Activated naive CD4-positive, alpha-beta T cell treated with anti-CD3 and anti-CD28 coated beads, Interleukin-2, amount 50 U/mL, for 24 hours (primary cell): ENCODE data around the gene GABPB1.

Experiments
- H3K27ac Mint-ChIP-seq: one replicate; pipeline ENCODE4 v1.8.0; 2021; ENCODE audit warnings: mild to moderate bottlenecking, mixed read lengths
- H3K27me3 Mint-ChIP-seq: one replicate; pipeline ENCODE4 v1.8.0; 2021; ENCODE audit warnings: mixed read lengths
- H3K36me3 Mint-ChIP-seq: one replicate; pipeline ENCODE4 v1.8.0; 2021; ENCODE audit warnings: mixed read lengths
- H3K4me1 Mint-ChIP-seq: one replicate; pipeline ENCODE4 v1.8.0; 2021; ENCODE audit warnings: mixed read lengths
- H3K4me3 Mint-ChIP-seq: one replicate; pipeline ENCODE4 v1.8.0; 2021; ENCODE audit warnings: mild to moderate bottlenecking, mixed read lengths
- H3K9me3 Mint-ChIP-seq: one replicate; pipeline ENCODE4 v1.8.0; 2021; ENCODE audit warnings: mixed read lengths

The GABPB1 gene

GRCh38 chr15:50355980-50356379 lies 982 bp upstream of the GABPB1 start:
- peaks cover 44% of the 10 kb centered on the region for H3K4me1 Mint-ChIP-seq
- H3K36me3 Mint-ChIP-seq = peaks cover 37% of the 10 kb centered on the region
- peak overlapping the region; percentile 100 for H3K27ac Mint-ChIP-seq
- H3K4me3 Mint-ChIP-seq = peak overlapping the region; percentile 98
- H3K27me3 Mint-ChIP-seq = no peaks in the 10 kb centered on the region
- H3K9me3 Mint-ChIP-seq = no peaks in the 10 kb centered on the region

- peaks cover 37% of the 10 kb centered on the region for H3K36me3 Mint-ChIP-seq
- H3K9me3 Mint-ChIP-seq = no peaks in the 10 kb centered on the region
- H3K27ac Mint-ChIP-seq = peak overlapping the region; percentile 100
- peaks cover 45% of the 10 kb centered on the region for H3K4me1 Mint-ChIP-seq
- H3K27me3 Mint-ChIP-seq = no peaks in the 10 kb centered on the region
- H3K4me3 Mint-ChIP-seq = peak overlapping the region; percentile 98
Measured at GRCh38 chr15:50355619-50355905, 564 bp upstream of the GABPB1 start.

- Mint-ChIP-seq H3K27me3 (no peaks in the 10 kb centered on the region), H3K4me1 (peaks cover 54% of the 10 kb centered on the region)
Measured at GRCh38 chr15:50353975-50354837, 792 bp downstream of the GABPB1 start.

GRCh38 chr15:50353251-50353974 lies 1.6 kb downstream of the GABPB1 start:
- Mint-ChIP-seq H3K27me3 (no peaks in the 10 kb centered on the region), H3K4me1 (peaks cover 53% of the 10 kb centered on the region), H3K27ac (peak overlapping the region; percentile 100), H3K9me3 (no peaks in the 10 kb centered on the region), H3K36me3 (peaks cover 32% of the 10 kb centered on the region), H3K4me3 (peak overlapping the region; percentile 98)

More at GRCh38 chr15:50353975-50354837, 792 bp downstream of the GABPB1 start:
- Mint-ChIP-seq H3K9me3 (no peaks in the 10 kb centered on the region), H3K36me3 (peaks cover 35% of the 10 kb centered on the region), H3K4me3 (peak overlapping the region; percentile 98), H3K27ac (peak overlapping the region; percentile 100)

- Mint-ChIP-seq H3K27me3 (no peaks in the 10 kb centered on the region), H3K4me1 (peaks cover 59% of the 10 kb centered on the region), H3K36me3 (peaks cover 22% of the 10 kb centered on the region), H3K4me3 (peak overlapping the region; percentile 98), H3K9me3 (no peaks in the 10 kb centered on the region), H3K27ac (peak overlapping the region; percentile 96)
Measured at GRCh38 chr15:50350621-50351020, 4.4 kb downstream of the GABPB1 start.

- Mint-ChIP-seq H3K27me3 (no peaks in the 10 kb centered on the region), H3K27ac (no peak overlapping the region), H3K9me3 (no peaks in the 10 kb centered on the region), H3K36me3 (peaks cover 15% of the 10 kb centered on the region), H3K4me1 (peaks cover 67% of the 10 kb centered on the region), H3K4me3 (no peak overlapping the region)
Measured at GRCh38 chr15:50345298-50345697, 9.7 kb downstream of the GABPB1 start.

GRCh38 chr15:50344006-50344464 lies 11.0 kb downstream of the GABPB1 start:
- H3K27ac Mint-ChIP-seq = no peak overlapping the region
- H3K4me3 Mint-ChIP-seq = no peak overlapping the region
- no peaks in the 10 kb centered on the region for H3K27me3 Mint-ChIP-seq
- peaks cover 15% of the 10 kb centered on the region for H3K36me3 Mint-ChIP-seq
- no peaks in the 10 kb centered on the region for H3K9me3 Mint-ChIP-seq
- H3K4me1 Mint-ChIP-seq = peaks cover 60% of the 10 kb centered on the region

- Mint-ChIP-seq H3K36me3 (peaks cover 17% of the 10 kb centered on the region), H3K4me1 (peaks cover 50% of the 10 kb centered on the region), H3K27me3 (no peaks in the 10 kb centered on the region), H3K9me3 (no peaks in the 10 kb centered on the region), H3K4me3 (no peak overlapping the region), H3K27ac (no peak overlapping the region)
Measured at GRCh38 chr15:50341616-50342136, 13.3 kb downstream of the GABPB1 start.

GRCh38 chr15:50340416-50340815 lies 14.6 kb downstream of the GABPB1 start:
- Mint-ChIP-seq H3K36me3 (peaks cover 13% of the 10 kb centered on the region), H3K27me3 (no peaks in the 10 kb centered on the region), H3K4me3 (no peak overlapping the region), H3K27ac (no peak overlapping the region), H3K9me3 (no peaks in the 10 kb centered on the region), H3K4me1 (peaks cover 40% of the 10 kb centered on the region)

- no peaks in the 10 kb centered on the region for H3K27me3 Mint-ChIP-seq
- no peak overlapping the region for H3K4me3 Mint-ChIP-seq
- H3K9me3 Mint-ChIP-seq = no peaks in the 10 kb centered on the region
- H3K27ac Mint-ChIP-seq = no peak overlapping the region
- H3K4me1 Mint-ChIP-seq = peaks cover 39% of the 10 kb centered on the region
- peaks cover 11% of the 10 kb centered on the region for H3K36me3 Mint-ChIP-seq
Measured at GRCh38 chr15:50339717-50340116, 15.3 kb downstream of the GABPB1 start.

- Mint-ChIP-seq H3K36me3 (peaks cover 11% of the 10 kb centered on the region), H3K9me3 (no peaks in the 10 kb centered on the region), H3K4me1 (peaks cover 38% of the 10 kb centered on the region), H3K27me3 (no peaks in the 10 kb centered on the region), H3K4me3 (no peak overlapping the region), H3K27ac (no peak overlapping the region)
Measured at GRCh38 chr15:50335251-50335650, 19.7 kb downstream of the GABPB1 start.

GRCh38 chr15:50333229-50333628 lies 21.8 kb downstream of the GABPB1 start:
- Mint-ChIP-seq H3K4me3 (no peak overlapping the region), H3K27ac (no peak overlapping the region), H3K9me3 (no peaks in the 10 kb centered on the region), H3K4me1 (peaks cover 33% of the 10 kb centered on the region), H3K27me3 (no peaks in the 10 kb centered on the region), H3K36me3 (peaks cover 12% of the 10 kb centered on the region)

- Mint-ChIP-seq H3K27ac (no peak overlapping the region), H3K4me3 (no peak overlapping the region), H3K27me3 (no peaks in the 10 kb centered on the region), H3K4me1 (peaks cover 34% of the 10 kb centered on the region), H3K9me3 (no peaks in the 10 kb centered on the region), H3K36me3 (peaks cover 16% of the 10 kb centered on the region)
Measured at GRCh38 chr15:50330921-50331320, 24.1 kb downstream of the GABPB1 start.

GRCh38 chr15:50328116-50328515 lies 26.9 kb downstream of the GABPB1 start:
- H3K4me1 Mint-ChIP-seq = peaks cover 23% of the 10 kb centered on the region
- no peak overlapping the region for H3K4me3 Mint-ChIP-seq
- H3K27me3 Mint-ChIP-seq = no peaks in the 10 kb centered on the region
- H3K27ac Mint-ChIP-seq = no peak overlapping the region
- no peaks in the 10 kb centered on the region for H3K9me3 Mint-ChIP-seq
- H3K36me3 Mint-ChIP-seq = peaks cover 14% of the 10 kb centered on the region

GRCh38 chr15:50321680-50322210 lies 33.3 kb downstream of the GABPB1 start:
- Mint-ChIP-seq H3K4me3 (no peak overlapping the region), H3K9me3 (no peaks in the 10 kb centered on the region), H3K4me1 (peaks cover 25% of the 10 kb centered on the region), H3K27me3 (no peaks in the 10 kb centered on the region), H3K36me3 (peaks cover 3% of the 10 kb centered on the region), H3K27ac (no peak overlapping the region)

GRCh38 chr15:50320504-50320903 lies 34.5 kb downstream of the GABPB1 start:
- Mint-ChIP-seq H3K27me3 (no peaks in the 10 kb centered on the region), H3K9me3 (no peaks in the 10 kb centered on the region), H3K4me3 (no peak overlapping the region), H3K36me3 (peaks cover 3% of the 10 kb centered on the region), H3K4me1 (peaks cover 30% of the 10 kb centered on the region), H3K27ac (no peak overlapping the region)
